A549 (cell line): Measurements from ENCODE around the gene GATM.
"Not testable (repeated sequence)": the region's sequence is repeated elsewhere in the genome, so short reads cannot be mapped to it uniquely, and the experiment has no call there.

Experiments used
- EP300 ChIP-seq, 2 experiments: fragments of >200 bp; sonication (Bioruptor Twin); formaldehyde crosslinking; IDR thresholded peaks; 2 replicates in 1 of 2; 3 replicates in 1 of 2; pipeline ENCODE4 v1.6.1; 2016 to 2017
- HOXA7 ChIP-seq: fragments of 250-450 bp; sonication (Bioruptor Pico); IDR thresholded peaks from 2 replicates; pipeline ENCODE4 v1.5.0; 2020; ENCODE audit warnings: mild to moderate bottlenecking, moderate library complexity
- JUNB ChIP-seq: fragments of >200 bp; sonication (Bioruptor Twin); formaldehyde crosslinking; IDR thresholded peaks from 2 replicates; pipeline ENCODE4 v1.6.1; 2016
- KDM1A ChIP-seq: fragments of 200-600 bp; sonication (generic); IDR thresholded peaks from 2 replicates; pipeline ENCODE4 v1.6.1; 2016; ENCODE audit warnings: low read depth, mild to moderate bottlenecking
- KDM5A ChIP-seq: fragments of 200-600 bp; sonication (generic); IDR thresholded peaks from 2 replicates; pipeline ENCODE4 v1.6.1; 2016; ENCODE audit warnings: antibody characterized with exemption, mild to moderate bottlenecking
- MAX ChIP-seq: IDR thresholded peaks from 2 replicates; pipeline ENCODE4 v1.6.1; 2012
- NFE2L2 ChIP-seq: fragments of 150-350 bp; conservative IDR thresholded peaks from 2 replicates; pipeline ENCODE4 v1.6.1; 2014; ENCODE audit warnings: low read length
- NR3C1 ChIP-seq: fragments of >200 bp; sonication (Bioruptor Twin); formaldehyde crosslinking; IDR thresholded peaks from 3 replicates; pipeline ENCODE4 v1.6.1; 2017
- PHF8 ChIP-seq: fragments of 200-600 bp; sonication (generic); IDR thresholded peaks from 2 replicates; pipeline ENCODE4 v1.6.1; 2016; ENCODE audit warnings: low read depth, mild to moderate bottlenecking, antibody characterized with exemption, moderate library complexity, borderline replicate concordance
- POLR2A ChIP-seq: IDR thresholded peaks from 2 replicates; pipeline ENCODE4 v1.6.1; 2012; ENCODE audit warnings: mild to moderate bottlenecking, low read length
- TF ChIP-seq, protein P1 (sequence below): fragments of >200 bp; sonication (Bioruptor Twin); formaldehyde crosslinking; IDR thresholded peaks from 3 replicates; pipeline ENCODE4 v1.5.1; 2016
- TF ChIP-seq, protein P2 (sequence below): fragments of 200-600 bp; sonication (generic); IDR thresholded peaks from 2 replicates; pipeline ENCODE4 v1.6.1; 2016; ENCODE audit warnings: antibody characterized with exemption, mild to moderate bottlenecking, moderate library complexity

GRCh38 chr15:45370042-45370441 lies 8.3 kb downstream of the GATM start:
- TF ChIP-seq, protein P1, sequence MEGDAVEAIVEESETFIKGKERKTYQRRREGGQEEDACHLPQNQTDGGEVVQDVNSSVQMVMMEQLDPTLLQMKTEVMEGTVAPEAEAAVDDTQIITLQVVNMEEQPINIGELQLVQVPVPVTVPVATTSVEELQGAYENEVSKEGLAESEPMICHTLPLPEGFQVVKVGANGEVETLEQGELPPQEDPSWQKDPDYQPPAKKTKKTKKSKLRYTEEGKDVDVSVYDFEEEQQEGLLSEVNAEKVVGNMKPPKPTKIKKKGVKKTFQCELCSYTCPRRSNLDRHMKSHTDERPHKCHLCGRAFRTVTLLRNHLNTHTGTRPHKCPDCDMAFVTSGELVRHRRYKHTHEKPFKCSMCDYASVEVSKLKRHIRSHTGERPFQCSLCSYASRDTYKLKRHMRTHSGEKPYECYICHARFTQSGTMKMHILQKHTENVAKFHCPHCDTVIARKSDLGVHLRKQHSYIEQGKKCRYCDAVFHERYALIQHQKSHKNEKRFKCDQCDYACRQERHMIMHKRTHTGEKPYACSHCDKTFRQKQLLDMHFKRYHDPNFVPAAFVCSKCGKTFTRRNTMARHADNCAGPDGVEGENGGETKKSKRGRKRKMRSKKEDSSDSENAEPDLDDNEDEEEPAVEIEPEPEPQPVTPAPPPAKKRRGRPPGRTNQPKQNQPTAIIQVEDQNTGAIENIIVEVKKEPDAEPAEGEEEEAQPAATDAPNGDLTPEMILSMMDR: not testable (repeated sequence)
- not testable (repeated sequence) for TF ChIP-seq NR3C1; JUNB; KDM5A; KDM1A; NFE2L2; MAX; PHF8; HOXA7; POLR2A; EP300 (IDR thresholded peaks at IDR 0.05)
- TF ChIP-seq, protein P2, sequence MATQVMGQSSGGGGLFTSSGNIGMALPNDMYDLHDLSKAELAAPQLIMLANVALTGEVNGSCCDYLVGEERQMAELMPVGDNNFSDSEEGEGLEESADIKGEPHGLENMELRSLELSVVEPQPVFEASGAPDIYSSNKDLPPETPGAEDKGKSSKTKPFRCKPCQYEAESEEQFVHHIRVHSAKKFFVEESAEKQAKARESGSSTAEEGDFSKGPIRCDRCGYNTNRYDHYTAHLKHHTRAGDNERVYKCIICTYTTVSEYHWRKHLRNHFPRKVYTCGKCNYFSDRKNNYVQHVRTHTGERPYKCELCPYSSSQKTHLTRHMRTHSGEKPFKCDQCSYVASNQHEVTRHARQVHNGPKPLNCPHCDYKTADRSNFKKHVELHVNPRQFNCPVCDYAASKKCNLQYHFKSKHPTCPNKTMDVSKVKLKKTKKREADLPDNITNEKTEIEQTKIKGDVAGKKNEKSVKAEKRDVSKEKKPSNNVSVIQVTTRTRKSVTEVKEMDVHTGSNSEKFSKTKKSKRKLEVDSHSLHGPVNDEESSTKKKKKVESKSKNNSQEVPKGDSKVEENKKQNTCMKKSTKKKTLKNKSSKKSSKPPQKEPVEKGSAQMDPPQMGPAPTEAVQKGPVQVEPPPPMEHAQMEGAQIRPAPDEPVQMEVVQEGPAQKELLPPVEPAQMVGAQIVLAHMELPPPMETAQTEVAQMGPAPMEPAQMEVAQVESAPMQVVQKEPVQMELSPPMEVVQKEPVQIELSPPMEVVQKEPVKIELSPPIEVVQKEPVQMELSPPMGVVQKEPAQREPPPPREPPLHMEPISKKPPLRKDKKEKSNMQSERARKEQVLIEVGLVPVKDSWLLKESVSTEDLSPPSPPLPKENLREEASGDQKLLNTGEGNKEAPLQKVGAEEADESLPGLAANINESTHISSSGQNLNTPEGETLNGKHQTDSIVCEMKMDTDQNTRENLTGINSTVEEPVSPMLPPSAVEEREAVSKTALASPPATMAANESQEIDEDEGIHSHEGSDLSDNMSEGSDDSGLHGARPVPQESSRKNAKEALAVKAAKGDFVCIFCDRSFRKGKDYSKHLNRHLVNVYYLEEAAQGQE: not testable (repeated sequence)
